ENCODE measurements around the gene SNX10.
A peak's percentile ranks its signal among the peaks of the same experiment; 100 is the strongest.
"Not testable (repeated sequence)": the region's sequence is repeated elsewhere in the genome, so short reads cannot be mapped to it uniquely, and the experiment has no call there.

The SNX10 gene

GRCh38 chr7:26284995-26285632 lies 6.5 kb upstream of the SNX10 start:
- DNase-seq (ENCODE audit: low spot score): no peak
- TF ChIP-seq CTCF (IDR thresholded peaks at IDR 0.05; ENCODE audit: borderline replicate concordance, control extremely low read depth, extremely low read depth, insufficient read depth, missing control alignments): no peak
- in situ Hi-C loops (cut with MboI; ENCODE audit: low sequenced_read_pairs, unreplicated experiment): no loop called here

GRCh38 chr7:26286157-26286556 lies 5.5 kb upstream of the SNX10 start:
- no peak for TF ChIP-seq CTCF (IDR thresholded peaks at IDR 0.05; ENCODE audit: borderline replicate concordance, control extremely low read depth, extremely low read depth, insufficient read depth, missing control alignments)
- in situ Hi-C loops (cut with MboI; ENCODE audit: low sequenced_read_pairs, unreplicated experiment): no loop called here
- DNase-seq (ENCODE audit: low spot score): no peak

- in situ Hi-C loops (cut with MboI; ENCODE audit: low sequenced_read_pairs, unreplicated experiment); DNase-seq (ENCODE audit: low spot score): not testable (repeated sequence)
Observed at GRCh38 chr7:26288126-26288525, 3.5 kb upstream of the SNX10 start.

- no peak for TF ChIP-seq CTCF (IDR thresholded peaks at IDR 0.05; ENCODE audit: borderline replicate concordance, control extremely low read depth, extremely low read depth, insufficient read depth, missing control alignments)
- in situ Hi-C loops (cut with MboI; ENCODE audit: low sequenced_read_pairs, unreplicated experiment): no loop called here
- no peak for DNase-seq (ENCODE audit: low spot score)
Observed at GRCh38 chr7:26291251-26291650, 411 bp upstream of the SNX10 start.

GRCh38 chr7:26292768-26293560 lies 1.3 kb downstream of the SNX10 start:
- in situ Hi-C loops (cut with MboI; ENCODE audit: low sequenced_read_pairs, unreplicated experiment): no loop called here

GRCh38 chr7:26293569-26294308 lies 2.1 kb downstream of the SNX10 start:
- TF ChIP-seq CTCF (IDR thresholded peaks at IDR 0.05; ENCODE audit: borderline replicate concordance, control extremely low read depth, extremely low read depth, insufficient read depth, missing control alignments): no peak
- in situ Hi-C loops (cut with MboI; ENCODE audit: low sequenced_read_pairs, unreplicated experiment): no loop called here
- DNase-seq (ENCODE audit: low spot score): peak; percentile 67

More at GRCh38 chr7:26292768-26293560, 1.3 kb downstream of the SNX10 start:
- no peak for DNase-seq (ENCODE audit: low spot score)
- no peak for TF ChIP-seq CTCF (IDR thresholded peaks at IDR 0.05; ENCODE audit: borderline replicate concordance, control extremely low read depth, extremely low read depth, insufficient read depth, missing control alignments)

Data from GM13976 (cell line).